ENCODE data around the gene CDHR3.

The CDHR3 gene

GRCh38 chr7:106038916-106039315 lies 75.9 kb downstream of the CDHR3 start:
- no peak overlapping the region for H3K9ac ChIP-seq (ENCODE audit: low read length)
- H3K79me2 ChIP-seq (ENCODE audit: low read length) = no peaks in the 10 kb centered on the region
- DNase-seq = no peak
- no peaks in the 10 kb centered on the region for H3K9me2 ChIP-seq (replicated peaks; ENCODE audit: insufficient read depth, low read length)
- no peaks in the 10 kb centered on the region for H3K9me3 ChIP-seq (replicated peaks; ENCODE audit: insufficient read depth, low read length)
- H3K27ac ChIP-seq (ENCODE audit: low read length) = no peak overlapping the region
- no peak overlapping the region for H2AFZ ChIP-seq (ENCODE audit: low read length)
- peaks cover 4% of the 10 kb centered on the region; the same call in 1 of the 2 replicates for H3K4me1 ChIP-seq (ENCODE audit: low read length)
- no peaks in the 10 kb centered on the region for H4K20me1 ChIP-seq (ENCODE audit: insufficient read depth, low read length)
- no peak overlapping the region for H3K4me3 ChIP-seq (ENCODE audit: low read length)
- H3K36me3 ChIP-seq (replicated peaks; ENCODE audit: insufficient read depth, low read length) = no peaks in the 10 kb centered on the region
- no peak for TF ChIP-seq CTCF (IDR thresholded peaks at IDR 0.05; ENCODE audit: low read length)
- TF ChIP-seq EZH2phosphoT487 (IDR thresholded peaks at IDR 0.05; ENCODE audit: low read length) = no peak
- TF ChIP-seq EZH2 (optimal IDR thresholded peaks at IDR 0.05; ENCODE audit: low read depth, low read length) = no peak
- H3F3A ChIP-seq (ENCODE audit: insufficient read depth, low read length) = no peaks in the 10 kb centered on the region
- H3K27me3 ChIP-seq (replicated peaks; ENCODE audit: insufficient read depth, low read length) = no peaks in the 10 kb centered on the region
- no peak overlapping the region for H3K4me2 ChIP-seq (ENCODE audit: low read depth, low read length)

- peak; percentile 3 for DNase-seq
- Histone ChIP-seq H4K20me1 (ENCODE audit: insufficient read depth, low read length) (no peaks in the 10 kb centered on the region), H3K27ac (ENCODE audit: low read length) (no peak overlapping the region), H3F3A (ENCODE audit: insufficient read depth, low read length) (no peaks in the 10 kb centered on the region), H3K9me3 (replicated peaks; ENCODE audit: insufficient read depth, low read length) (no peaks in the 10 kb centered on the region), H3K9me2 (replicated peaks; ENCODE audit: insufficient read depth, low read length) (no peaks in the 10 kb centered on the region), H3K27me3 (replicated peaks; ENCODE audit: insufficient read depth, low read length) (no peaks in the 10 kb centered on the region), H3K79me2 (ENCODE audit: low read length) (no peaks in the 10 kb centered on the region), H2AFZ (ENCODE audit: low read length) (no peak overlapping the region), H3K36me3 (replicated peaks; ENCODE audit: insufficient read depth, low read length) (no peaks in the 10 kb centered on the region), H3K4me3 (ENCODE audit: low read length) (no peak overlapping the region), H3K9ac (ENCODE audit: low read length) (no peak overlapping the region), H3K4me2 (ENCODE audit: low read depth, low read length) (no peak overlapping the region), H3K4me1 (ENCODE audit: low read length) (peaks cover 4% of the 10 kb centered on the region; the same call in 1 of the 2 replicates)
- no peak for TF ChIP-seq EZH2 (optimal IDR thresholded peaks at IDR 0.05; ENCODE audit: low read depth, low read length)
- TF ChIP-seq EZH2phosphoT487 (IDR thresholded peaks at IDR 0.05; ENCODE audit: low read length) = no peak
- no peak for TF ChIP-seq CTCF (IDR thresholded peaks at IDR 0.05; ENCODE audit: low read length)
Measured at GRCh38 chr7:106039486-106040060, 76.5 kb downstream of the CDHR3 start.

- no peaks in the 10 kb centered on the region for H3F3A ChIP-seq (ENCODE audit: insufficient read depth, low read length)
- H4K20me1 ChIP-seq (ENCODE audit: insufficient read depth, low read length) = no peaks in the 10 kb centered on the region
- no peaks in the 10 kb centered on the region for H3K79me2 ChIP-seq (ENCODE audit: low read length)
- no peak overlapping the region for H2AFZ ChIP-seq (ENCODE audit: low read length)
- no peak overlapping the region for H3K4me2 ChIP-seq (ENCODE audit: low read depth, low read length)
- H3K4me1 ChIP-seq (ENCODE audit: low read length) = peaks cover 4% of the 10 kb centered on the region; the same call in 1 of the 2 replicates
- no peaks in the 10 kb centered on the region for H3K27me3 ChIP-seq (replicated peaks; ENCODE audit: insufficient read depth, low read length)
- H3K27ac ChIP-seq (ENCODE audit: low read length) = no peak overlapping the region
- no peak overlapping the region for H3K4me3 ChIP-seq (ENCODE audit: low read length)
- H3K9me2 ChIP-seq (replicated peaks; ENCODE audit: insufficient read depth, low read length) = no peaks in the 10 kb centered on the region
- no peaks in the 10 kb centered on the region for H3K36me3 ChIP-seq (replicated peaks; ENCODE audit: insufficient read depth, low read length)
- TF ChIP-seq EZH2phosphoT487 (IDR thresholded peaks at IDR 0.05; ENCODE audit: low read length) (no peak), CTCF (IDR thresholded peaks at IDR 0.05; ENCODE audit: low read length) (peak; percentile 70)
- peak; percentile 40 for DNase-seq
- no peak overlapping the region for H3K9ac ChIP-seq (ENCODE audit: low read length)
- no peaks in the 10 kb centered on the region for H3K9me3 ChIP-seq (replicated peaks; ENCODE audit: insufficient read depth, low read length)
Measured at GRCh38 chr7:106041140-106041717, 78.2 kb downstream of the CDHR3 start.
